HuH-7.5 (cell line): ENCODE results near the gene AGBL1.

ENCODE experiments used
- DNase-seq: peaks from one replicate; pipeline ENCODE4 v3.0.0; 2011; ENCODE audit warnings: low spot score

AGBL1 gene

DNA sequence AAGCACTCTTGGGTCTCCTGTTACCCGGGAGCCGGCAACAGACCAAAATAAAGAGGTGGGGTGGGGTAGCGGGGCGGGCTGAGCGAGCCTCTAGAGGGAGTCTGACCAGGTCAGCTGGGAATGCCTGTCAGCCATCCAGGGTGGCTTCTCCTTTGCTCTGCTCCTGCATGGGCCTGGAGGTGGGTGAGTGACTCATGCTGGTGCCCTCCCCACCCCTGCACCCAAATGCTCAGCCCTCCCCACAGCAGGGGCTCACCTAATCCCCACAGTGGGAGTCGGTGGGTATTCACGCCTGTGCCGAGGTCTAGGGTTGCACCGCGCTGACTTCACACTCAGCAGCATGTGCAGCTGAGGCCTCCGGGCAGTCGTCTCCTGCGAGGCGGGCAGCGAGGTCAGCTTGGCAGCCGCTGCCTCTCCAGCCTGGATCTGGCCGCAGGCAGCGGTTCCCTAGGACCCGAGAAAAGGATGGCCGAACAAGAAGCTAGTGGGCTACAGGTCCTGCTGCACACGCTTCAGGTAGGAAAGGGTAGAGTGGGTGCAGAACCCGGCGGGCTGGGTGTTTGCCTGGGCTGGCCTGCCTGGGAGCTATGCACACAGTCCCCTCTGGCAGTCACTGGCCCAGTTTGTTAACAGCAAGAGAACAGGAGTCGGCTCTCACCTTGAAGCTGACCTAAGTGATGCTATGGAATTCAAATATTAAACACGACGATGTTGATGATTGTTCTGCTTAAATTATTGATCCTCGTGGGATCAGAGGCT is at the start of gene AGBL1:
Gene AGBL1, plus strand, starts transcription at position 364 of the 759 bp plus-strand sequence.
- no peak for DNase-seq

DNA sequence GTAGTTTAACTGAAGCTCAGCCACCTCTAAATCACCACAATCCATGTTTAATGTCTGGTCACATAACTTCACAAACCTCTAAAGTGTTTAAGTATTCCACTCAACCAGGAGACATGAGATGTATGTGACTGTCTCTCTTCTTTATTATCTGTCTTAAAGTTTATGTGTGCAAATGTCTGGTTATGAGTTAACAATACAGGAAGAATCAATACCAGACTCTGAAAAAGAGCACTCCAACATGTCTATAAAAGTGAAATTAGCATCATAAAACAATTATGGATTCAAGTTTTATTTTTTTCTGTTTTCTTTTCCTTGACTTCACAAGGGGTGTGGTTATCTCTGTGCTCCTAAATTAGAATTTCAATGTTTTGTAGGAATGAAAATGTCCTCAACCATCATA is 44.8 kb upstream of the AGBL1 start:
- DNase-seq, result no peak

DNA sequence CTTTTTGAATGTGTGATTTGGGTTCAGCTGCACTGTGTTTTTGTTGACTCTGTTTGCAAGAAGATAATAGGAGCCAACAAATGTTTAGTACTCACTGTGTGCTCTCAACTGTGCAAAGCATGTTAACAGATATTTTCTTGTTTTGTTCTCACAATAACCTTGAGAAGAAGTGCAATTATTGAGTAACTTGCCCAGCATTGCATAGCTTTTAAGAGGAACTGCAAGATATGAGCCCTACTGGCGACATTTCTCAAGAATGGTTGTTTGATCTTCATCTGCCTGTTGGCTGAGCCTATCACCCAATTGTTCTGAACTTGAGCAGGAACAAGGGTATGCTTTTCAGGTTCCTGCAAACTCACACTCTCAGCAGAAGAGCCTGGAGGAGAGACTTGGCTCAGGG is 43.4 kb upstream of the AGBL1 start:
- DNase-seq, result no peak

DNA sequence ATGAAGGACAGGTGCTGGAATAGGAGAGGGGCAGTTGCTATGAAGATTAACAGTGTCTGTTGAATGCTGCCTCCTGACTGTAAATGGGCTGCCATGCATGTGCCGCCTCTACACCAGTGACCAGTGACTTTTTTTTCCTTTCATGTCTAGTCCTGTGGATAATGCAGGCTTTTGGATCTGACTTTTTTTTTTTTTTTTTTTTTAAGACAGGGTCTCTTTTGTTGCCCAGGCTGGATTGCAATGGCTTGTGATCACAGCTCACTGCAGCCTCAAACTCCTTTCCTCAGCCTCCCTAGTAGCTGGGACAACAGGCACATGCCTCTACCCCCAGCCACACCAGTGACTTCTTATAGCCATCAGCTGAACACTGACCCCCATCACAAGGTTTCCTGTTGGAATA is 41.2 kb upstream of the AGBL1 start:
- DNase-seq, result no peak

DNA sequence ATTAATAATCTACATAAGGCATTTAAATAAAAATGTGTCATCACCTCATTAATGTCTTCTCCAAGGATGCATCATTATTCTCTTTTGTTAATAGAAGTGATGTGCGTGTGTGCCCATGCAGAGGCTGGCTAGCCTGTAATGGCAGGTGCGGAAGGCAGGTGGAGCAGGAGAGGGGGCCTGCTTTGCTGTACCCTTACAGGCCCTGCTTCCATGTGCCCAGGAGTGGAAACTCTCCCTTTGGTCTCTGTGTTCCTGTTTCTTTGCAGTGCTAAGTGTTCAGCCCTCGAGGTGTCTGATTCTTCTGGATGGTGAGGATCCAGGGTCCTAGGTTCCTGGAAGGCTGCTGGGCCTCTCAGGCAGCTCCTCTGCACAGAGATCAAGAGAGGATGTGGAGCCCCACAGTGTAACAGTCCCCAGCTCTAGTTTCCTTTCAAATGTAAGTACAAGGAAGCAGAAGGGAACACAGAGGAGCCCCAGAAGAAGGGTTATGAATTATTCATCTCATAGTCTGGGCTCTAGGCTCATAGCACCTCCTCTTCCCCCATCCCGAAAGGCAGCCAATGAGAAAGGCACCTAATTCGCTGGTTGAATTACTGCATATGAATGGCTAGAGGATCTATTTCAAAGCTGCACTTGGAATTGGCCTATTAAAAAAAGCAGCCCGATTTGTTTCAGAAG is 39.2 kb upstream of the AGBL1 start:
- DNase-seq, result no peak

DNA sequence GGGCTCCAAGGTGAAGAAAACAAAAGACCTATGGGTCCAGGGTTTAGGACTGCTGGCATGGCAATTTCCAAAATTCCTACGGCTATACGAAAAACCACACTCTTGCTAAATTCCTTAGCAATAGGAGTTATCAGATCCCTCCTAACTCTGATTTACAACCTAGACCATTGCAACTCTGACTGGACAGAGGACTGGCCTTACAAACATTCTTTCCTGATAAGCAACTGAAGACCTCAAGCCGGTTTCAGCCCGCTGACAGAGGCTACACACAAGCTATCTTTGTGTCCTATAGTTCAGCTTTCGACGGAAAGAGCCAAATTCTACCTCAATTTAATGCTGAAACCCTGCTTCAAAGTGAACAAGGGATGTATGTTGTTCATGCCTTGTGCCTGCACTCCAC is 38.3 kb upstream of the AGBL1 start:
- DNase-seq, result no peak

DNA sequence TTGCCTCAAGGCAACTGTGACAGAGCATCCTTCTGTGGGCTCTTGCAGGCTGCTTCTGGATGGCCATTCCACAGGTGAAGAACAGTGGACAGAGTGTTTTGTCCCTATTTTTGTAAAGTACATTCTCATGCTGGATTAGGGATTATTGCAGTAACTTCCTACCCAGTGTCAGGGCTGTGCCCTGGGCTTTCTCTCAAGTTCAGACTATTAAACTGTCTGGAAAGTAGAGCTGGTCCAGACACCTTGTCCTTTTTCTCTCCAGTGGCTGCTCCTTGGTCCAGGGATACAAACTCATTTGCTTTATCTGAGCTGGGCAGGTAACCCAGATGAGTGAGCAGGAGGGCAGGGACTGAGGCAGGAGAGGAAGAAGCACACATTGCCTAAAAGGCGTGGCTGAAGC is 37.4 kb upstream of the AGBL1 start:
- DNase-seq, result no peak

DNA sequence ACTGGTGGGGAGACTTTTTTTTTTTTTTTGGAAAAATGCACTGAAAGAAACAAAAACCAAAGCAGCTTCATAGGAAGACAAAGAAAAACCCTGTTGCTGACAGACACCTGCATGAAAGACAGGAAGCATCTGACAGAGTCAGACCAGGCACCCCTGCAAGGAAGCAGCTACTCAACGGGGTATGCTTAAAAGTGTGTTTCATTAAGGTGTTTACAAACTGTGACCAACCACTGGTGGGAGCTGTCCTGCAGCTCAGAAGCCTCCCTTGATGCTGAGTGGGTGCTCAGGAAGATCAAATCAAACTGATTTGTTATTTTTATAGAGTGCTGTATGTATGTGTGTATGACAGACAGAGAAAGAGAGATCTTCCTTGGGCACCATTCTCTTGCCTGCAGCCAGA is 34.7 kb upstream of the AGBL1 start:
- DNase-seq, result no peak

DNA sequence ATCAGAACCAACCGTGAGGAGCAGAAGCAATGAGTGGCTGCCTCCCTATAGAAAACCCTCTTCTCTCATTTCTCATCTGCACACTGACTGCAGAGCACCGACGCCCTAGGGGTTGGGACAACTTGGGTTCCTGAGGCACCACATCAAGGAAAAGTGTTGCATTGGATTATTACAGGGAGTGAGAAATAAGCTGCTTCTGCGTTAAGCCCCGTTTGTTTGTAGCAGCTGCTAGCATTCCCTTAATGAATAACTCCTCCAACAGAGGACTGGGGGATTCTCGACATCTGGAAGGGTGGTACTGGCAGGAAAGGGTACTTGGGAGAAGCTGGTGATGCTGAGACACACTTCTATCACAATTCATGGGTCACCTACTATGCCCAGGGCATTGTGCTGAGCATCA is 25.3 kb upstream of the AGBL1 start:
- DNase-seq, result no peak

DNA sequence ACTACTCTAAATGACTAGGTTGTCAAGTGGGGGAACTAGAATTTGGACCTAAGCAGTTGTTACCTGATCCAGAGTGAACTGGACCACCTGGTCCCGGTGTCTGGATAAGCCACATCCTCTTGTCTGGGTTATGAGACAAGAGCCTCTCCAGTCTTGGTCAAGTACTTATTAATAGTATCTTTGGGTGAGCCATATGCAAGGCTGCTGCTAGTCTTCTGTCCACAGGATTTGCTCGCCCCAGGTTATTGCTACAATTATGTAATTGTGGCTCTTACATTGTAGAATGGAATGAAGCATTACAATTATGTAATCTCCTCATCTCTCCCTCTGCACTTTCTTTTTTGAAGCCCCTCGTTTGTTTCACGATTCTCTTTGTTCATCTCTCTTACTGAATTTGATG is 24.0 kb upstream of the AGBL1 start:
- no peak for DNase-seq

DNA sequence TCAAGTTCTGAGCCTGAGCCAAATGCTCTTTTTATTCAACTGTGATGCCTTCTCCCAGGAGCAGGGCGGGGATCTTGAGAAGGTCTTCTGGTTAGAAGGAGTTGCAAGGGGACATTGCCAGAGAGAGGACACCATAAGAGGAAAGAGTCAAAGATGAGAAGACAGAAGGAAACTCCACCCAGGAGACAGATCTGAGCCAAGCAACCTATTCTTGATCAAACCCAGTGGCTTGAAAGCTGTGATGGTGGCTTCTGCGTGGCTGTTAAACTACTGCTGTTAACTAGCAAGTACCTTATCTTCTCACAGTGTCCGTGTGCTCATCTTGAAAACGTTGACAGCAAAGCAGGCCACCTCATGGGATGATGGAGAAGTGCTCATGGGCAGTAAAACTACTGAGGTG is 19.8 kb upstream of the AGBL1 start:
- no peak for DNase-seq

DNA sequence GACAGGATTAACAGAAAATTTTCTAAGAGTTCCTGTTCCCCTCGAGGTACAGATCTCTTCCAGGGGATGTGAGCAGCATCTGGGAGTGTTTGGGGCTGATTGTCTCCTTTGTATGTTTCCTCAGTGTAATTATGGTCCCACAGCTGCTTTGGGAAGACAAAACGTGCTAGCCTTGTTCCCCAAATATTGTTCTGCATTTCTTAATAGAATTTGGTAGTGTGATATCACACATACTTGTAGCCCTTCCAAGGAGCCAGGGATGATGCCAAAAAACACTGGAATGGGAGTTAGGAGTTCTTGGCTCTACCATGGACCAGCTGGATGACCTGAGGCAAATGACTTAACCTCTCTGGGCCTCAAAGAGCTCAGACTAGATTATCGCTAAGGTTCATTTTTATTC is 19.0 kb upstream of the AGBL1 start:
- DNase-seq, result no peak

DNA sequence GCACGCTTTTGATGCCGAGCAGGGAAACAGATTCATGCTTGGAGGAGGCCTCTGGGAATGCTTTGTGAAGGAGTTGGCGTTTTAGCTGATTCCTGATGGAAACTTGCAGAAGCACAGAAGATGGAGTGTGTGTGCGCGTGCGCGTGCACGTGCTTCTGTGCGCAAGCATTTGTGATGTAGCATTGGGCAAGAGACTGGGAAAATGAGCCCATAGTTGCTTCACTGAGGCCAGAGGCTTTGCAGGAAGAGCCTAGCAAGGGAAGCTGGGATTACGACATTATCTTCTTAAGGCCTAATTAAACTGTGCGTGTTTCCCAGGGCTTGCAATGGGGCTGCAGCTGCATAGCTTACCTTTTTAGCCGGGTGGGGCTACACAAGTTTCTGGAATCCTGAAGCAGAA is 18.1 kb upstream of the AGBL1 start:
- no peak for DNase-seq

DNA sequence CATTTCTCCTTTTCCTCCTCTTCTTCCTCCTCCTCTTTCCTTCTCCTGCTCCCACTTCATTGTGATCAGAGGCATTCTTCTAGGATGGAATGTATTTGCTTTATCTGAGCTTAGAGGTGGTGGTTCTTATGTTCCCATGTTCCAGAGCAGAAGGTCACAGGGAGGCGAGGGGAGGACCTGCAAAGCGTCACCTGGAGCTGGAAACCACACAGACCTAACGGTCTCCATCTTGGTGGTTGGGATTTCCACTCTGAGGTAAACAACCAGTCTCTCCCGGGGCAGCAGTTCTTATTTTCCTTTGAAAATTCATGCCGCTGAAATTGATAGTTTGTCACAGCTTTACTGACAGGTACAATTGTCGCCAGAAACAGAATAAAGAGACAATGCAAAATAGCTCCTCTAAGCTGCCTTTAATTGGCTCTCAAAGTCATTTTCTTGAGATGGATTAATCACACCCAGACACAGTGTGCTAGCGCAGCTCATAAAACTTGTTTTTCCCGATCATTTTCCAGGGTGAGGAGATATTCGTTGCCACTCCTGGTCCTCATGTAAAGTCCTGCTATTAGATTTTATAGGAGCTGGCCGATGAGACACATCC is 16.9 kb upstream of the AGBL1 start:
- DNase-seq, result no peak

DNA sequence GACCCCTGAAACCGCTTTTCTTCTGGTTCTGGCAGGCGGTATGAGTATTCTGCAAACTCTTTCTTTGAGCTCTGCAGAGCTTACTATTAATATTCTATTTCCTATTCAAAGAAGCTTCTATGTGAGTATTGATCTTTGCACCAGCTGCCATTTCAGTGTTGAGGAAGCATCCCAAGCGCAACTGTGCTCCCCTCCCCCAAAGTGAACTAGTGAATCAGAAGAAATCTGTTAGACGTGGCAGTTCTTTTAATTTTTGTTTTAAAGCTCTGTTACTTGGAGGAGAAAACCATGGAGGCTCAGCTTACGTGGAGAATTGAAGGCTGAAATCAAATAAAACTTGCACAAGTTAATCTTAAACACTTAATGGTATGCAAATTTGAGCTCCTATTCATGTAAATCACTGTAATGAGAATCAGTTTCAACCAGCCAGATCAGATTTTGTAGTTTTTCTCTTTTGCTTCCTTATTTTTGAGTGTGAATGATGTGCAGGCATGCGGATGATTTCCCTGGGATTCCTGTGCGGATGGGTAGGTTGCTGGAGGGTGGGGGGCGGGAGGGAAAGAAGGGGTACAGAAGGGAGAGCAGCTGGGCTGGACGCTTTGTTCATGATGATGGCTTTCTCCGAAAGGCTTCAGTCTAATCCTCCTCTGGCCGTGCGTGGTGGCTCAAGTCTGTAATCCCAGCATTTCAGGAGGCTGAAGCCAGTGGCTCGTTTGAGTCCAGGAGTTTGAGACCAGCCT is 16.1 kb upstream of the AGBL1 start:
- DNase-seq, result no peak

DNA sequence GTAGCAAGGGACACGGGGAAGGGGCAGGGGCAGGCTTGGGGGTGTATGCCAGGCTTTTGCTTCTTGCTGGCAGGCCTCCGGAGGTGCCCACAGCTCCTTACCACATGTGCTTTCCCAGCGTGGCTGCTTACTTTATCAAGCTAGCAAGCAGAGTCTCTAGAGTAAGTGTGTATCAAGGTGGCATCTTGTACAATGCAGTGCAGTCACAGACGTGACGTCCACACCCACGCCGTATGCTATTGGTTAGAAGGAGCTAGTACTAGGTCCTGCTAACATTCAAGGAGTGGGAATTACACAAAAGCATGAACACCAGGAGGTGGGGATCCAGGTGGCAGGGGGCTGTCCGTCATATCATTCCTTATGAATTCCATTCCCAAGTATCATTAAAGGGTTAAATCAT is 15.3 kb upstream of the AGBL1 start:
- DNase-seq, result no peak

DNA sequence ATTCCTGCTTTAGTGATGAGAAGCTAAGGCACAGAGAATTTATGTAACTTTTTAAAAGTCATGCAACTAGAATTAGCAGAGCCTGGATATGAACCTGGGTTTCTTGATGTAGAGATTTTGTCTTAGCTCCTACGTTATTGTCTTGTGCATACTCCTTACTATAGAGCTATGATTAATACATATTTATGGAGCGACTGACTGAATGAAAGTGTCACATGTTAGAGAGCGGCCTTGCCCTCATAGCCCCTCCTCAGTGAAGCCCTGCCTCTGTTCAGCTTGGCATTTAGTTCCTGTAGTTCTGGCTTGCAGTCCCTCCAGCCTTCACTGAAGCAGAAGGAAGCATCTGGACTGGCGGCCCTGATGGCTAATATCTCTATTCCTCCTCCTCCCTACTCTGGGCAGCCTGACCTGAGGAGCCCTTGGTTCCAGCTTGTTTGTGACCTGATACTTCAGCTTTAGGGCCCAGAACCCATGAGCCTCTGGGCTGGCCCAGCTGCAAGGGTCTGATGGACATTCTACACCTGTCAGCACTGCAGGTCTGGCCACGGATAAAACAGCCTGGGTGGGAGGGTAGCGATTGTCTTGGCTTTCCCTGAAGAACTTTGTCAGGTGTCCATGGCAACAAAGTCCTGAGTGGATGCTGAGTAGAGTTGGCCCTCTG is 13.4 kb upstream of the AGBL1 start:
- DNase-seq, result no peak

DNA sequence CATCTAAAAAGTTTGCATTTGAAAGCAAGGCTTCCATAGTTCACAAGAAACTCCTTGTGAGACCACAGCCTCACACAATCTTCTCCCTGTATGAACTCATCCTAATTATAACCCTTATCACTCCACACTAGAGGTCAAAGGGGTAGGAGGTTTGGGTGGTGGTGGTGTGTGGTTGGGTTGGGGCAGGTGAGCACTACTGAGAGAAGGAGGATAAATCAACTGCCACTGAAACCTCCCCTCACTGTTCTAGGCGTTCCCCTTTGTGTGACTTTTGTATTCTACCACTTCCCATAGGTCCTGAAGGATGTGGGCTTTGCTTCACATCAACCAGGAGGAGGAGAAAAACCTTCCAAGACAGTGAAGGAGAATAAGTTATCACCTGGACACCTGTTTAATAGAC is 6.4 kb upstream of the AGBL1 start:
- DNase-seq, result no peak

DNA sequence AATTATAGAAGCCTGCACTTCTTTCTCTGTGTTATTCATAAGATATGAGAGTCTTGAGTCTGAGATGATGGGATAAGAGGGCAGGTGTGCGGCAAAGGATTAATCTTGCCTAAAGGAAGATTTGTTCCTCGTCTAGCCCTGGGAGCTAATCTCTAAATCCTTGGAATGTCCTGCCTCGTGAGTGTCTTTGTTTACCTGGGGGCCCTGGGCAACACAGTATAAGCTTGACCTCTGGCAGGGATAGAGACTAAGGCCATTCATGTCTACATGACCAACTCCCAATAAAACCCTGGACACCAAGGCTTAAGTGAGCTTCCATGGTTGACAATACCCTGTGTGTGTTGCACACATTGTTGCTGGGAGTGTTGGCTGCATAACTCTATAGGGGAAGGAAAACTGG is 3.2 kb upstream of the AGBL1 start:
- no peak for DNase-seq

DNA sequence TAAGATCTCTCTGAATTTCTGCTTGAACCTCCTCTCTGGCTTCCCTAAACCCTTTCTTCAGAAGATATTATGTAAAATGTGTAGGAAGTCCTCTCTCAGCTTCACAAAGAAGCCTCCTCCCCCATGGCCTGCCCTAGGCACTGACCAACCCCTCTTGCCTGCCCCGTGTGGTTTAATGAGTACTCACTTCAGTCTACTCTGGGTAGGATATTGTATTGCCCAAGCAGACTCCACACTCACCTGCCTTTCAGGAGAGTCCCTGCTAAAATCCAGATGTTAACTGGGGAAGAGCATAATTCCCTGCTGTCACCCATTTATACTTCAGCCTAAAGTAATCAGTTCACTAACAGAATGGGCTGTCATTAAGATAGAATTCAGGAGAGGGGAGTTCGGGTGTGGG is 2.6 kb upstream of the AGBL1 start:
- DNase-seq, result no peak

DNA sequence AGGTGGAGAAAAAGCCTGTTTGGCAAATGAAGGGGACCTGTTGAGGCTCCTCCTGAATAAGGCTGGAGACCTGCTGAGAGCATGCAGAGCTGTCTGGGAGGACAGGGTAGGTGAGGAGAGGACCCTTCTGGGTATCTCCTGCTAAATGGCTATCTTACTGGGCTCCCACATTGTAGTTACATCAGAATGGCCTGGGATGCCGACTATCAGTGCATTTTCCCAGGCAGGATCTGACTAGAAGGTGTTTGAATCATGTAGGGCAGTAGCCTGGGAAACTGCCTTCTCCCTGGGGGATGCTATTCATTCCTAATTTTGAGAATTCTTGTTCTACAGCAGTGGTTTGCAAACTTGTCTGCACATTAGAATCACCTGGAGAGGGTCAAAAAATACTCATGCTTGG is 631 bp downstream of the AGBL1 start:
- no peak for DNase-seq

DNA sequence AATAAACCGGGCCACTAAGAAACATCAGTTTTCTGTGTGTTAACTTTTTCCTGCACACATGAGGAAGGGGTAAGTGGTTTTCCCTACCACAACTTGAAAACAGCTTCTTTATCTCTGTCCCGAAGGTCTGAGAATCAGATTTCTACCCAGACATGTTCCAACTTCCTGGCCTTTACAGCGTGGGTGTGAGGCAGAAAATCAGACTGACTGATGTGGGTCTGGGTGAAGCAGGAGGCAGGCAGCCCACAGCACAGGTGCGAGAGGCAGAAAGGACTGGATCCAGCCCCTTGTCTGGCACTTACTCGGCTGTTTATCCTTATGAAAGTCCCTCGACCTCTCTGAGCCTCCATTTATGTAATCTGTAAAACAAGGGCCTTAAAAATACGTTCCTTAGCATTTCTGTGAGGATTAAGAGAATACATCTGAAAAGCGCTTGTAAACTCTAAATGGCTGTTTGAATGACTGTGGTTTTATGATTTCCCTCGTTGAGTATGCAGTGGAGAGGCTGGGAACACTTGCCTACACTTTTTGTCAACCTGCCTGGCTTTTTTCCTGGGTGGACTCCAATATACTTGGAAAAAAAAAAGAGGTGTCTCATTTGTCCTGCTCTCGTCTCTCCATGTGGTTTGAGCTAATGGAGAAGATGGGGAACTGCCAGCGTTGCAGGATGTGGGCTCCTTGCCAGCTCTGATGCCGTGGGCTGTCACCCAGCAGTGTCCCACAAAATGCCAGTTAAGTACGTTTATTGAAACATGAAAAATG is 3.1 kb downstream of the AGBL1 start:
- DNase-seq, result no peak
